NCI-H2227 (cell line): ENCODE results near the gene KRTAP2-2.
A peak's percentile ranks its signal among the peaks of the same experiment; 100 is the strongest.
"Not testable (repeated sequence)": the region's sequence is repeated elsewhere in the genome, so short reads cannot be mapped to it uniquely, and the experiment has no call there.

ENCODE experiments used
- DNase-seq: peaks from one replicate; lab custom pipeline; 2025; ENCODE audit not compliant: unreplicated experiment; lab: John Stamatoyannopoulos, UW

KRTAP2-2 gene

GRCh38 chr17:41055130-41055529, at the start of gene KRTAP2-2:
Gene KRTAP2-2 (minus strand): TSS chr17:41055230. CDS start chr17:41055211, 19 bp downstream.
- DNase-seq, result not testable (repeated sequence)

GRCh38 chr17:41104386-41105038, 49.5 kb upstream of the KRTAP2-2 start:
- not testable (repeated sequence) for DNase-seq

GRCh38 chr17:41103896-41104295, 48.9 kb upstream of the KRTAP2-2 start:
- DNase-seq, result no peak

GRCh38 chr17:41101586-41102259, 46.7 kb upstream of the KRTAP2-2 start, which contains the start of gene KRTAP4-16:
Gene KRTAP4-16 (minus strand): TSS chr17:41102209. CDS start chr17:41102209, 0 bp downstream.
- peak; percentile 36 for DNase-seq

GRCh38 chr17:41099682-41100480, 44.9 kb upstream of the KRTAP2-2 start:
- DNase-seq, result not testable (repeated sequence)

- no peak for DNase-seq
Observed at GRCh38 chr17:41098481-41098880, 43.5 kb upstream of the KRTAP2-2 start.

GRCh38 chr17:41098042-41098441, 43.0 kb upstream of the KRTAP2-2 start, which contains the start of gene KRTAP4-8:
Gene KRTAP4-8 (minus strand): TSS chr17:41098142. CDS start chr17:41098084, 58 bp downstream.
- DNase-seq, result no peak

GRCh38 chr17:41096055-41096454, 41.0 kb upstream of the KRTAP2-2 start:
- DNase-seq, result no peak

- DNase-seq, result not testable (repeated sequence)
Observed at GRCh38 chr17:41088760-41089352, 33.8 kb upstream of the KRTAP2-2 start.

GRCh38 chr17:41084100-41084856, 29.2 kb upstream of the KRTAP2-2 start, which contains the start of gene KRTAP4-7:
Gene KRTAP4-7 (plus strand): TSS chr17:41084150. CDS start chr17:41084207, 57 bp downstream.
- DNase-seq, result not testable (repeated sequence)

GRCh38 chr17:41083427-41083826, 28.4 kb upstream of the KRTAP2-2 start:
- not testable (repeated sequence) for DNase-seq

- no peak for DNase-seq
Observed at GRCh38 chr17:41082626-41083025, 27.6 kb upstream of the KRTAP2-2 start.

- no peak for DNase-seq
Observed at GRCh38 chr17:41076788-41077187, 21.8 kb upstream of the KRTAP2-2 start.

GRCh38 chr17:41073676-41074075, 18.6 kb upstream of the KRTAP2-2 start:
- DNase-seq, result no peak

- no peak for DNase-seq
Observed at GRCh38 chr17:41071606-41072360, 16.8 kb upstream of the KRTAP2-2 start.

- no peak for DNase-seq
Observed at GRCh38 chr17:41069031-41069430, 14.0 kb upstream of the KRTAP2-2 start.

- DNase-seq, result no peak
Observed at GRCh38 chr17:41067281-41067680, 12.3 kb upstream of the KRTAP2-2 start.

- DNase-seq, result no peak
Observed at GRCh38 chr17:41065829-41066624, 11.0 kb upstream of the KRTAP2-2 start, which contains the start of gene KRTAP2-4. Gene KRTAP2-4 (minus strand): TSS chr17:41065879. CDS start chr17:41065845, 34 bp downstream.
